HK-2 (cell line): ENCODE results near the gene VOPP1.

Experiments used
- DNase-seq: peaks from one replicate; pipeline ENCODE4 v3.0.0-alpha.2; 2018; ENCODE audit not compliant: unreplicated experiment

VOPP1 gene

DNA sequence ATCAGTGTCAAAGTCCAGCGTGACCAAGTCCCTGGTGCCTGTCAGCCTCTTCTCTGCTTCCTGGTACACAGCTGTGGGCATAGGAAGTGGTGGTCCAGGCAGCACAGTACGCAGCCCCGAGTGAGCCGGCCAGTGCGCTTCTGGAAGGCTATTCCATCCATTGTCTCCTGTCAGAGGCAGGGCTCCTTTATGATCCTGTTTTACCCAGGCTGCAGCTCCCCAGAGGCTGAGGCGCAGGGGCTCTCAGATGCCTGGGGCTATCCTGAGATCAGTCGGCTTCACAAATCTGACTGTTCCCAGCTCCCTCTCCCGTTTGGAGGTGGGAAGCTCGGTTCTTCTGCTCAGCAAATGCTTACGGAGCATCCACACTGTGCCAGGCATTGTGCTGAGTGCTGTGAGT lies 136.8 kb downstream of the VOPP1 start:
- DNase-seq = no peak

GRCh38 chr7:55432939-55433784 lies 139.1 kb downstream of the VOPP1 start:
- no peak for DNase-seq

GRCh38 chr7:55432506-55432905 lies 139.8 kb downstream of the VOPP1 start:
- DNase-seq = no peak

GRCh38 chr7:55431898-55432297 lies 140.4 kb downstream of the VOPP1 start:
- no peak for DNase-seq

DNA sequence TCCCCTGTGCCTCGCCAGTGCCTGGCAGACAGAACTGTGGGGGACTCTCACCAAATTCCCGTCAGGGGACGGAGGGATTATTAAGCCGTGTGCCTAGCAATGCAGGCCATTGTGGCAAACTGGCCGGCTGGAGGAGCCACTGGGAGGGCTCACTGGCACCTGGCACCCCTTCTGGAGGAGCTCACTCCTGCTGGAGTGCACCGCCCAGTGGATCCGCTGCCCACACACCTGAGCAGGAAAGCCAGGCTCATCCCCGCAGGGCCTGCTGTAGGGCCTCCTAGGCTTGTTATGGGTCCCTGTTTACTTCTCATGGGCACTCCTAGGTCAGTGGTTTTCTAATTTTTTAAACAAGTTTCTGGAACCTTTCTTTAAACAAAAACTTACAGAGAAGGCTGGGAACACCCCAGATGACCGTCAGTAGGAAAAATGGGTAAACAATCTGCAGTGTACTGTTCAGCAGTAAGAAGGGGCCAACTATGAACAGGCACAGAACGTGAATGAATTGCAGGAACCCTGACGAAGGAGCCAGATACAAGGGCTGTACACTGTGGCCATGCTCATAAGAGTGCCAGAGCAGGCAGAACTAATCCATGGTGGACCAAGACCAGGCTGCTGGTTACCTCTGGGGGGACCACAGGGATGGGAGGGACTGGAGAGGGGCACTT lies 142.3 kb downstream of the VOPP1 start:
- DNase-seq = no peak

GRCh38 chr7:55427800-55428199 lies 144.5 kb downstream of the VOPP1 start:
- DNase-seq = no peak

GRCh38 chr7:55427342-55427741 lies 145.0 kb downstream of the VOPP1 start:
- DNase-seq = no peak

DNA sequence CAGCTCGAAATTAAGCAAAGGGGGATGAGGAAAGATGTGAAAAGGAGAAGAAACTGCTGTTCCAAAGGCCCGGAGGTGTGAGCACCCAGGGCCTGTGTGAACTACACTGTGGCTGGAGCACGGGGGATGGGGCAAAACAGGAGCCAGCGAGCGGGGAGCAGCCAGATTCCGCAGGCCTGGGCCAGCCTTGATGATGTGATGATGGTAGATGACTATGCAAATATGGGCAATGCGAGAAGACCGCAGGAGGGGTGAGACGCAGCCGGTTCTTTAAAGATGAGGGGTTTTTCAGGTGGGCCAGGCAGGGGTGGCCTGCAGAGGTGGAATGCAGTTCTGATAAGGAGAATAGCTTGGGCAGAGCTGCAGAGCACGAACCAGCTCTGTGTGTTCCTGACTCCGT lies 145.6 kb downstream of the VOPP1 start:
- DNase-seq = no peak

GRCh38 chr7:55425141-55425752 lies 147.1 kb downstream of the VOPP1 start:
- no peak for DNase-seq

DNA sequence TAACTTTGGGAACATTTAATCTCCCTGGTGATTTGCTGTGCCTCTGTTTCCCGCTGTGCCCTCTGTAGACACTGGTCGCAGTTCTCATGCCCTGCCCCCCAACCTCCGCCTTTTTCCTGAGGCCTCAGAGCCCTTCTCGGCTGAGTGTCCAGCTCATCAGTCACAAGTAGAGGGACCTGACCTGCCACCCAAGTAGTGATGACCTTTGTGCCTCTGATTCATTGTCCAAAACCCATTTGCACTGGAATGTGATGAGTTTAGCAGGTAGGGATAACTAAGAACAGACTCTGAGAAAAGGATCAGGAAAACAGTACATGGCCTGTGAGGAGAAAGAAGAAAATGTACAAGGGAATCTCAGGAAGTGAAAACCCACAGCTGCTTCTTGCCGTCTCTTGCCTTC lies 148.4 kb downstream of the VOPP1 start:
- no peak for DNase-seq

DNA sequence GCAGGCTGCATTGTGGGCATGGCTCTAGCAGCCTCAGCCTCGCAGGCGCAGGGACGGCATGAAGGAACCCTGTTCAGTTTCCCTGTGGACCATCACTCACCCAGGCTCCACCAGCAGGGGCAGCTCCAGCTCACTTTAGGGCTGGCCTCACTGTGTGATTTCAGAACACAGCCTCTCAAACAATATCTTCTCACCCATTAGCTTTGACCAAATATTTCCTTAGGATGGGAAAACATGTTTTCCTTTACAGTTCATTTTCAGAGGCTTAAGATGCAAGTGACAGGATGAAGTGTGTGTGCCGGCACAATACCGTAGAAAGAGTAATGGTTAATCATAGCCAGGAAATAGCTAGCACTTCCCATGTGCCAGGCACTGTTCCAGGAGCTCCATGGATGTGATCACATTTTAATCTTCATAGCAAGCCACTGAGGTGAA lies 149.0 kb downstream of the VOPP1 start:
- DNase-seq = no peak
